Measurements from ENCODE around the gene RGSL1.

DNA sequence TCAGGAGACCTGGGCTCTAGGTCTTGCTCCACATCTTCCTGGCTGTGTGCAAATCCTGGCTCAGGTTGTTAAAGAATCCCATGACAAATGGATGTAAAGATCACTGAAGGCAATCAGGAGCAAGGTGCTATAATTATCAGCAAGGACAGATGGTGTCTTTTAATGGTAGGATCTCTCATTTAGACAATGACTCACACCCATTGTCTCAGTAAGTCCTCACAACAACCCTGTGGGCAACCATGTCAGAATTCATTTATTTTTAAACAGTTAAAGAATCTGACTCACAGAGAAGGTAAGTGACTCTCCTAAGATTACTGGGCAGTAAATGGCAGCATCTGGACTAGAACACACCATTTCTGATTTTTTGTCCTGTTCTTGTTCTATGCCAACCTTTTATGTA lies 106.3 kb downstream of the RGSL1 start:
- TF ChIP-seq, protein P1, sequence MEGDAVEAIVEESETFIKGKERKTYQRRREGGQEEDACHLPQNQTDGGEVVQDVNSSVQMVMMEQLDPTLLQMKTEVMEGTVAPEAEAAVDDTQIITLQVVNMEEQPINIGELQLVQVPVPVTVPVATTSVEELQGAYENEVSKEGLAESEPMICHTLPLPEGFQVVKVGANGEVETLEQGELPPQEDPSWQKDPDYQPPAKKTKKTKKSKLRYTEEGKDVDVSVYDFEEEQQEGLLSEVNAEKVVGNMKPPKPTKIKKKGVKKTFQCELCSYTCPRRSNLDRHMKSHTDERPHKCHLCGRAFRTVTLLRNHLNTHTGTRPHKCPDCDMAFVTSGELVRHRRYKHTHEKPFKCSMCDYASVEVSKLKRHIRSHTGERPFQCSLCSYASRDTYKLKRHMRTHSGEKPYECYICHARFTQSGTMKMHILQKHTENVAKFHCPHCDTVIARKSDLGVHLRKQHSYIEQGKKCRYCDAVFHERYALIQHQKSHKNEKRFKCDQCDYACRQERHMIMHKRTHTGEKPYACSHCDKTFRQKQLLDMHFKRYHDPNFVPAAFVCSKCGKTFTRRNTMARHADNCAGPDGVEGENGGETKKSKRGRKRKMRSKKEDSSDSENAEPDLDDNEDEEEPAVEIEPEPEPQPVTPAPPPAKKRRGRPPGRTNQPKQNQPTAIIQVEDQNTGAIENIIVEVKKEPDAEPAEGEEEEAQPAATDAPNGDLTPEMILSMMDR (conservative IDR thresholded peaks at IDR 0.05; ENCODE audit: low read length), result no peak
- no peak for TF ChIP-seq EZH2phosphoT487 (IDR thresholded peaks at IDR 0.05; ENCODE audit: borderline replicate concordance, low read depth, low read length)

Measured in OCI-LY7 (cell line).